Uterus (tissue), 2 donors: Measurements from ENCODE around the gene OR51B4.

ENCODE experiments used
- POLR2A ChIP-seq, 2 donors: fragments of 450-650 bp; IDR thresholded peaks; one replicate each; pipeline ENCODE4 v1.6.1; 2016; ENCODE audit warnings: antibody characterized with exemption in 2 of 2, mild to moderate bottlenecking in 1 of 2, moderate library complexity in 1 of 2
- TF ChIP-seq, protein P1 (sequence below), 4 experiments: fragments of 200-600 bp in 2 of 4; fragments of 450-650 bp in 2 of 4; sonication (generic) in 2 of 4; IDR thresholded peaks; one replicate each; pipeline ENCODE4 v1.5.1; 2016 to 2019; ENCODE audit warnings: antibody characterized with exemption in 4 of 4, mild to moderate bottlenecking in 2 of 4, moderate library complexity in 1 of 4

- TF ChIP-seq, protein P1, sequence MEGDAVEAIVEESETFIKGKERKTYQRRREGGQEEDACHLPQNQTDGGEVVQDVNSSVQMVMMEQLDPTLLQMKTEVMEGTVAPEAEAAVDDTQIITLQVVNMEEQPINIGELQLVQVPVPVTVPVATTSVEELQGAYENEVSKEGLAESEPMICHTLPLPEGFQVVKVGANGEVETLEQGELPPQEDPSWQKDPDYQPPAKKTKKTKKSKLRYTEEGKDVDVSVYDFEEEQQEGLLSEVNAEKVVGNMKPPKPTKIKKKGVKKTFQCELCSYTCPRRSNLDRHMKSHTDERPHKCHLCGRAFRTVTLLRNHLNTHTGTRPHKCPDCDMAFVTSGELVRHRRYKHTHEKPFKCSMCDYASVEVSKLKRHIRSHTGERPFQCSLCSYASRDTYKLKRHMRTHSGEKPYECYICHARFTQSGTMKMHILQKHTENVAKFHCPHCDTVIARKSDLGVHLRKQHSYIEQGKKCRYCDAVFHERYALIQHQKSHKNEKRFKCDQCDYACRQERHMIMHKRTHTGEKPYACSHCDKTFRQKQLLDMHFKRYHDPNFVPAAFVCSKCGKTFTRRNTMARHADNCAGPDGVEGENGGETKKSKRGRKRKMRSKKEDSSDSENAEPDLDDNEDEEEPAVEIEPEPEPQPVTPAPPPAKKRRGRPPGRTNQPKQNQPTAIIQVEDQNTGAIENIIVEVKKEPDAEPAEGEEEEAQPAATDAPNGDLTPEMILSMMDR (IDR thresholded peaks at IDR 0.05), result no peak
- no peak for TF ChIP-seq POLR2A (IDR thresholded peaks at IDR 0.05)
Measured at GRCh38 chr11:5279471-5280090, 22.2 kb downstream of the OR51B4 start.
